HCT116 (cell line): ENCODE measurements around the gene VGLL2. TPM values are rescaled to one million over a fixed set of nuclear protein-coding genes. Genes with fewer than 3 reads are reported as not detected.

Experiments
- ATAC-seq: fragments of 200-7000 bp; cut with Tn5 transposase; 2 replicates; pipeline ENCODE4 v1.9.1; 2020; ENCODE audit warnings: mild to moderate bottlenecking, moderate library complexity
- BruUV-seq: library from RNA; stranded (reverse); fragments of 400-500 nt; replicated peaks from 2 replicates; lab custom pipeline; 2021; lab: Mats Ljungman, UMichigan
- CTCF ChIA-PET: fragments of 300-600 bp; sonication (Branson Sonifier 250); formaldehyde crosslinking; loops from one replicate; lab custom pipeline; 2021; ENCODE audit warnings: antibody characterized with exemption; lab: Charles Lee
- POLR2A ChIA-PET: fragments of 300-600, 350-600 bp; sonication (Branson Sonifier 250); formaldehyde crosslinking; loops from one replicate; lab custom pipeline; 2021; ENCODE audit warnings: antibody characterized with exemption; lab: Charles Lee
- RAD21 ChIA-PET, 2 experiments: fragments of 300-600 bp; sonication (Branson Sonifier 250); formaldehyde crosslinking; loops; one replicate each; lab custom pipeline; 2023; ENCODE audit warnings: low total read pairs in 2 of 2; ENCODE audit not compliant: uncharacterized antibody in 2 of 2, unreplicated experiment in 2 of 2, low non-redundant PET in 1 of 2; lab: Charles Lee
- DNase-seq: peaks from one replicate; pipeline ENCODE4 v3.0.0-alpha.2; 2010; ENCODE audit warnings: low read depth, low spot score
- H2AFZ ChIP-seq: fragments of 200-600 bp; shearing (Covaris generic), sonication (generic); 2 replicates; pipeline ENCODE4 v1.6.1; 2017; ENCODE audit warnings: low read depth, mixed run types, mixed read lengths, antibody characterized with exemption, low read length; ENCODE audit not compliant: poor library complexity, severe bottlenecking
- H3K27ac ChIP-seq: 2 replicates; pipeline ENCODE4 v1.5.1; 2012; ENCODE audit warnings: low read depth, low read length
- H3K27me3 ChIP-seq: fragments of 200-600 bp; sonication (generic); 2 replicates; pipeline ENCODE4 v1.6.1; 2016; ENCODE audit warnings: mixed run types, low read length, mixed read lengths; ENCODE audit not compliant: insufficient read depth
- H3K36me3 ChIP-seq, 2 experiments: fragments of 200-500 bp in 1 of 2; fragments of 200-600 bp in 1 of 2; sonication (Bioruptor generic) in 1 of 2; sonication (generic) in 1 of 2; 2 replicates each; pipeline versions ENCODE4 v1.5.1 to v1.6.1; 2014 to 2016; ENCODE audit warnings: low read length in 2 of 2, inconsistent platforms in 1 of 2, mixed read lengths in 1 of 2, mixed run types in 1 of 2; ENCODE audit not compliant: insufficient read depth in 2 of 2, control insufficient read depth in 1 of 2
- H3K4me1 ChIP-seq, 2 experiments: fragments of 200-600 bp in 1 of 2; sonication (generic) in 1 of 2; 2 replicates each; pipeline versions ENCODE4 v1.5.1 to v1.6.1; 2012 to 2017; ENCODE audit warnings: low read length in 2 of 2, inconsistent platforms in 1 of 2, mild to moderate bottlenecking in 1 of 2, mixed read lengths in 1 of 2, mixed run types in 1 of 2, moderate library complexity in 1 of 2; ENCODE audit not compliant: insufficient read depth in 2 of 2, control insufficient read depth in 1 of 2
- H3K4me2 ChIP-seq: fragments of 200-600 bp; sonication (generic); 2 replicates; pipeline ENCODE4 v1.6.1; 2017; ENCODE audit warnings: mixed run types, low read length, mixed read lengths
- H3K4me3 ChIP-seq, 2 experiments: fragments of 200-600 bp in 1 of 2; sonication (generic) in 1 of 2; replicated peaks in 1 of 2; 2 replicates each; pipeline ENCODE4 v1.5.1; 2011 to 2016; ENCODE audit warnings: low read length in 2 of 2, control low read depth in 1 of 2, low read depth in 1 of 2, mild to moderate bottlenecking in 1 of 2, mixed read lengths in 1 of 2, mixed run types in 1 of 2
- H3K79me2 ChIP-seq: fragments of 200-600 bp; sonication (generic); 2 replicates; pipeline ENCODE4 v1.6.1; 2017; ENCODE audit warnings: mild to moderate bottlenecking, mixed run types, low read length, moderate library complexity, mixed read lengths; ENCODE audit not compliant: insufficient read depth
- H3K9ac ChIP-seq: fragments of 200-600 bp; sonication (generic); 2 replicates; pipeline ENCODE4 v1.6.1; 2016; ENCODE audit warnings: low read length, mixed read lengths
- H3K9me2 ChIP-seq: fragments of 200-600 bp; sonication (generic), shearing (Covaris generic); 2 replicates; pipeline ENCODE4 v1.6.1; 2017; ENCODE audit warnings: mixed run types, mild to moderate bottlenecking, moderate library complexity; ENCODE audit not compliant: insufficient read depth
- H3K9me3 ChIP-seq, 2 experiments: fragments of 200-500 bp in 1 of 2; fragments of 200-600 bp in 1 of 2; sonication (Bioruptor generic) in 1 of 2; sonication (generic) in 1 of 2; 2 replicates each; pipeline ENCODE4 v1.6.1; 2014 to 2017; ENCODE audit warnings: low read length in 2 of 2, mixed read lengths in 2 of 2, inconsistent platforms in 1 of 2, low read depth in 1 of 2, mild to moderate bottlenecking in 1 of 2, mixed run types in 1 of 2, moderate library complexity in 1 of 2; ENCODE audit not compliant: control insufficient read depth in 1 of 2, insufficient read depth in 1 of 2
- H4K20me1 ChIP-seq: fragments of 200-600 bp; sonication (generic), shearing (Covaris generic); 2 replicates; pipeline ENCODE4 v1.6.1; 2017; ENCODE audit warnings: mixed run types, mild to moderate bottlenecking, moderate library complexity; ENCODE audit not compliant: insufficient read depth
- ATF3 ChIP-seq: IDR thresholded peaks from 2 replicates; pipeline ENCODE4 v1.6.1; 2012
- CEBPB ChIP-seq: IDR thresholded peaks from 2 replicates; pipeline ENCODE4 v1.6.1; 2012; ENCODE audit warnings: low read depth
- CTCF ChIP-seq, 3 experiments: fragments of 200-600 bp in 1 of 3; sonication (generic) in 1 of 3; IDR thresholded peaks in 2 of 3; conservative IDR thresholded peaks in 1 of 3; 2 replicates each; pipeline ENCODE4 v1.5.1; 2012 to 2017; ENCODE audit warnings: low read depth in 2 of 3, low read length in 2 of 3, antibody characterized with exemption in 1 of 3, borderline replicate concordance in 1 of 3, control low read depth in 1 of 3, mild to moderate bottlenecking in 1 of 3, mixed read lengths in 1 of 3, mixed run types in 1 of 3, moderate library complexity in 1 of 3; ENCODE audit not compliant: insufficient read depth in 1 of 3
- ELF1 ChIP-seq: IDR thresholded peaks from 2 replicates; pipeline ENCODE4 v1.6.1; 2012; ENCODE audit warnings: low read depth, borderline replicate concordance
- EZH2 ChIP-seq: fragments of 200-600 bp; sonication (generic); IDR thresholded peaks from 2 replicates; pipeline ENCODE4 v1.6.1; 2017; ENCODE audit warnings: antibody characterized with exemption, mixed run types
- EZH2phosphoT487 ChIP-seq: fragments of 200-600 bp; IDR thresholded peaks from 2 replicates; pipeline ENCODE4 v1.6.1; 2018; ENCODE audit warnings: antibody characterized with exemption, borderline replicate concordance
- FOSL1 ChIP-seq: IDR thresholded peaks from 2 replicates; pipeline ENCODE4 v1.6.1; 2012; ENCODE audit warnings: low read depth
- JUND ChIP-seq: IDR thresholded peaks from 2 replicates; pipeline ENCODE4 v1.6.1; 2012
- REST ChIP-seq: IDR thresholded peaks from 2 replicates; pipeline ENCODE4 v1.6.1; 2012; ENCODE audit warnings: low read depth
- SIN3A ChIP-seq: IDR thresholded peaks from 2 replicates; pipeline ENCODE4 v1.6.1; 2012; ENCODE audit warnings: low read depth
- ZFX ChIP-seq: fragments of 450-650 bp; IDR thresholded peaks from 2 replicates; pipeline ENCODE4 v1.6.1; 2017
- ZNF274 ChIP-seq: fragments of 200-500 bp; sonication (Bioruptor generic); IDR thresholded peaks from 2 replicates; pipeline ENCODE4 v1.6.1; 2014; ENCODE audit warnings: mild to moderate bottlenecking, low read depth, low read length, inconsistent platforms
- intact Hi-C: fragments of 100-400 bp; cut with micrococcal nuclease; formaldehyde crosslinking; loops from 2 replicates; pipeline ENCODE4 v1.10.0; 2022
- total RNA-seq: library from RNA; stranded (reverse); gene quantifications from one replicate; pipeline ENCODE4 v1.2.1, GENCODE V29; 2021; ENCODE audit not compliant: unreplicated experiment

The VGLL2 gene
- total RNA-seq, 1 experiment from 2014 or later = not detected

- no peaks in the 10 kb centered on the region for H3K9me3 ChIP-seq
- TF ChIP-seq SIN3A (no peak), ELF1 (no peak), FOSL1 (no peak), CEBPB (no peak), ZFX (no peak), EZH2 (no peak), CTCF (IDR thresholded peaks at IDR 0.05 in 2 of 3, conservative IDR thresholded peaks at IDR 0.05 in 1 of 3; ENCODE audit: borderline replicate concordance in 1 of 3, insufficient read depth in 1 of 3, low read depth in 2 of 3, low read length in 2 of 3) (no peak), ZNF274 (no peak), EZH2phosphoT487 (no peak), REST (no peak), JUND (no peak), ATF3 (no peak)
- ChIA-PET CTCF (no interaction called here), POLR2A (no interaction called here), RAD21 (no interaction called here)
- intact Hi-C loops = no loop called here
- ATAC-seq = no peak
- H3K27me3 ChIP-seq = peaks cover 3% of the 10 kb centered on the region; the same call in 1 of the 2 replicates
- H2AFZ ChIP-seq = no peak overlapping the region
- no peaks in the 10 kb centered on the region for H3K4me1 ChIP-seq
- no peak for DNase-seq
- H3K9ac ChIP-seq = no peak overlapping the region
- H4K20me1 ChIP-seq = no peaks in the 10 kb centered on the region
- no peaks in the 10 kb centered on the region for H3K36me3 ChIP-seq
- H3K79me2 ChIP-seq = no peaks in the 10 kb centered on the region
- BruUV-seq = no TSS peak
- H3K4me2 ChIP-seq = no peak overlapping the region
- no peak overlapping the region for H3K27ac ChIP-seq
- H3K9me2 ChIP-seq = no peaks in the 10 kb centered on the region
- no peak overlapping the region for H3K4me3 ChIP-seq
Observed at GRCh38 chr6:117264369-117264691, 1.0 kb upstream of the VGLL2 start.
